Measurements from ENCODE around the gene NELL2.
A peak's percentile ranks its signal among the peaks of the same experiment; 100 is the strongest.

The NELL2 gene

GRCh38 chr12:44674875-44675274 is 201.2 kb downstream of the NELL2 start:
- DNase-seq, result no peak

GRCh38 chr12:44673811-44674210 is 202.3 kb downstream of the NELL2 start:
- DNase-seq, result no peak

- no peak for DNase-seq
These were observed 204.1 kb downstream of the NELL2 start for GRCh38 chr12:44672042-44672441.

- DNase-seq, result no peak
These were observed 207.7 kb downstream of the NELL2 start for GRCh38 chr12:44668443-44668842.

- no peak for DNase-seq
These were observed 208.7 kb downstream of the NELL2 start for GRCh38 chr12:44667461-44667860.

GRCh38 chr12:44663291-44663690 is 212.8 kb downstream of the NELL2 start:
- no peak for DNase-seq

- no peak for DNase-seq
These were observed 220.3 kb downstream of the NELL2 start for GRCh38 chr12:44655846-44656245.

- peak; percentile 17 for DNase-seq
These were observed 221.2 kb downstream of the NELL2 start for GRCh38 chr12:44654646-44655639.

GRCh38 chr12:44653861-44654527 is 222.1 kb downstream of the NELL2 start:
- no peak for DNase-seq

- DNase-seq, result no peak
These were observed 226.4 kb downstream of the NELL2 start for GRCh38 chr12:44649693-44650092.

GRCh38 chr12:44647917-44648690 is 228.0 kb downstream of the NELL2 start:
- no peak for DNase-seq

- DNase-seq, result no peak
These were observed 235.5 kb downstream of the NELL2 start for GRCh38 chr12:44640427-44641190.

GRCh38 chr12:44637875-44638274 is 238.2 kb downstream of the NELL2 start:
- no peak for DNase-seq

- DNase-seq, result no peak
These were observed 247.9 kb downstream of the NELL2 start for GRCh38 chr12:44628180-44628579.

- DNase-seq, result peak; percentile 72
These were observed 248.5 kb downstream of the NELL2 start for GRCh38 chr12:44627387-44628166.

- peak; percentile 69 for DNase-seq
These were observed 249.2 kb downstream of the NELL2 start for GRCh38 chr12:44626883-44627282.

GRCh38 chr12:44618946-44619345 is 257.2 kb downstream of the NELL2 start:
- DNase-seq, result peak; percentile 68

- no peak for DNase-seq
These were observed 259.7 kb downstream of the NELL2 start for GRCh38 chr12:44616402-44616801.

- no peak for DNase-seq
These were observed 264.6 kb downstream of the NELL2 start for GRCh38 chr12:44611538-44611937.

GRCh38 chr12:44603701-44604100 is 272.4 kb downstream of the NELL2 start:
- no peak for DNase-seq

- DNase-seq, result no peak
These were observed 283.5 kb downstream of the NELL2 start for GRCh38 chr12:44592626-44593025.

GRCh38 chr12:44589697-44590096 is 286.4 kb downstream of the NELL2 start:
- no peak for DNase-seq

All from NCI-H1092 (cell line).